ENCODE measurements around the gene TTI1.

The TTI1 gene

GRCh38 chr20:37961066-37961465 is 72.2 kb downstream of the TTI1 start:
- TF ChIP-seq ZBTB17 (tag by site-specific recombination; IDR thresholded peaks at IDR 0.05) (no peak), ZNF248 (tag by site-specific recombination; IDR thresholded peaks at IDR 0.05) (no peak)
- POLR2A ChIA-PET = no interaction called here
- CTCF ChIA-PET = no interaction called here

GRCh38 chr20:37958856-37959520 is 74.3 kb downstream of the TTI1 start:
- Histone ChIP-seq H3K9me3 (ENCODE audit: control insufficient read depth, insufficient read depth, low read depth, low read length) (no peaks in the 10 kb centered on the region), H3K4me3 (ENCODE audit: low read depth, low read length) (no peak overlapping the region), H3K27ac (ENCODE audit: extremely low read depth, low read depth, low read length) (no peak overlapping the region), H3K4me1 (ENCODE audit: control insufficient read depth, insufficient read depth, low read length) (no peaks in the 10 kb centered on the region), H3K36me3 (ENCODE audit: control insufficient read depth in 2 of 2, insufficient read depth in 1 of 2, low read length in 2 of 2) (no peaks in the 10 kb centered on the region)
- ChIA-PET CTCF (interaction anchor here (0.6 to 1.1 kb wide), 3 partner anchors 166 to 262 kb away, joined by 3 to 4 read pairs (median 4); no protein-coding TSS in a partner anchor), POLR2A (no interaction called here)
- TF ChIP-seq ATF2 (tag by site-specific recombination; IDR thresholded peaks at IDR 0.05; ENCODE audit: low read depth) (no peak), ZNF513 (tag by site-specific recombination; IDR thresholded peaks at IDR 0.05) (no peak), ZSCAN4 (tag by site-specific recombination; IDR thresholded peaks at IDR 0.05) (no peak), ZNF645 (tag by site-specific recombination; IDR thresholded peaks at IDR 0.05) (no peak), ZNF830 (tag by site-specific recombination; IDR thresholded peaks at IDR 0.05; ENCODE audit: low read depth) (no peak), ZNF76 (tag by site-specific recombination; IDR thresholded peaks at IDR 0.05; ENCODE audit: borderline replicate concordance, low read depth) (no peak), ZBTB1 (tag by site-specific recombination; IDR thresholded peaks at IDR 0.05) (no peak), SP2 (tag by site-specific recombination; IDR thresholded peaks at IDR 0.05) (no peak), ZNF391 (tag by site-specific recombination; IDR thresholded peaks at IDR 0.05; ENCODE audit: borderline replicate concordance, low read depth) (no peak), ZNF24 (tag by site-specific recombination; IDR thresholded peaks at IDR 0.05) (no peak), ZNF175 (tag by site-specific recombination; IDR thresholded peaks at IDR 0.05) (no peak), ZNF423 (tag by site-specific recombination; IDR thresholded peaks at IDR 0.05) (no peak)
- TF ChIP-seq, protein P1, sequence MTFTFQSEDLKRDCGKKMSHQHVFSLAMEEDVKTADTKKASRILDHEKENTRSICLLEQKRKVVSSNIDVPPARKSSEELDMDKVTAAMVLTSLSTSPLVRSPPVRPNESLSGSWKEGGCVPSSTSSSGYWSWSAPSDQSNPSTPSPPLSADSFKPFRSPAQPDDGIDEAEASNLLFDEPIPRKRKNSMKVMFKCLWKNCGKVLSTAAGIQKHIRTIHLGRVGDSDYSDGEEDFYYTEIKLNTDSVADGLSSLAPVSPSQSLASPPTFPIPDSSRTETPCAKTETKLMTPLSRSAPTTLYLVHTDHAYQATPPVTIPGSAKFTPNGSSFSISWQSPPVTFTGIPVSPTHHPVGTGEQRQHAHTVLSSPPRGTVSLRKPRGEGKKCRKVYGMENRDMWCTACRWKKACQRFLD (tag by site-specific recombination; IDR thresholded peaks at IDR 0.05) = no peak

More at GRCh38 chr20:37961066-37961465, 72.2 kb downstream of the TTI1 start:
- no peaks in the 10 kb centered on the region for H3K9me3 ChIP-seq (ENCODE audit: control insufficient read depth, insufficient read depth, low read depth, low read length)
- no peaks in the 10 kb centered on the region for H3K36me3 ChIP-seq (ENCODE audit: control insufficient read depth in 2 of 2, insufficient read depth in 1 of 2, low read length in 2 of 2)
- no peak overlapping the region for H3K27ac ChIP-seq (ENCODE audit: extremely low read depth, low read depth, low read length)
- no peaks in the 10 kb centered on the region for H3K4me1 ChIP-seq (ENCODE audit: control insufficient read depth, insufficient read depth, low read length)
- no peak overlapping the region for H3K4me3 ChIP-seq (ENCODE audit: low read depth, low read length)

Data from HEK293 (cell line).